AG09319 (cell line): ENCODE data around the gene KRTAP4-2.
"Not testable (repeated sequence)": the region's sequence is repeated elsewhere in the genome, so short reads cannot be mapped to it uniquely, and the experiment has no call there.

Source experiments
- DNase-seq: peaks from one replicate; pipeline ENCODE4 v3.0.0-alpha.2; 2010; ENCODE audit warnings: low read depth; ENCODE audit errors: extremely low read depth
- TF ChIP-seq, protein P1 (sequence below): IDR thresholded peaks from 2 replicates; pipeline ENCODE4 v1.5.1; 2011; ENCODE audit warnings: low read depth, mild to moderate bottlenecking, inconsistent platforms, low read length, moderate library complexity

KRTAP4-2 gene

DNA sequence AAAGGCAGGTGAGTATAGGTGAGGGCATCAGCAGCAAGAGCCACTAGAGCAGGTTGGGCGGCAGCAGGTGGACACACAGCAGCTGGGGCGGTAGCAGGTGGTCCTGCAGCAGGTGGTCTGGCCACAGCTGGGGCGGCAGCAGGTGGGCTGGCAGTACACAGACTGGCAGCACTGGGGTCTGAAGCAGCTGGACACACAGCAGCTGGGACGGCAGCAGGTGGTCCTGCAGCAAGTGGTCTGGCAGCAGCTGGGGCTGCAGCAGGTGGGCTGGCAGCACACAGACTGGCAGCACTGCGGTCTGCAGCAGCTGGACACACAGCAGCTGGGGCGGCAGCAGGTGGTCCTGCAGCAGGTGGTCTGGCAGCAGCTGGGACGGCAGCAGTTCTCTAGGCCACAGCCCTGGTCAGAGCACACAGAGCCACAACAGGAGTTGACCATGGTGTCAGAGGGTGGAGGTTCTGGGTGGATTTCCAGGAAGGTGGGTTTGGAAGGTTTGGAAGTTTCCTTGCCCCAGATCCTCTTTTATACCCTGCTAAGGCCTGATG, at the start of gene KRTAP4-2:
Gene KRTAP4-2 (minus strand): TSS at position 495 of the 545 bp plus-strand sequence. CDS start 57 bp downstream, at position 438.
- DNase-seq: no peak
- TF ChIP-seq, protein P1, sequence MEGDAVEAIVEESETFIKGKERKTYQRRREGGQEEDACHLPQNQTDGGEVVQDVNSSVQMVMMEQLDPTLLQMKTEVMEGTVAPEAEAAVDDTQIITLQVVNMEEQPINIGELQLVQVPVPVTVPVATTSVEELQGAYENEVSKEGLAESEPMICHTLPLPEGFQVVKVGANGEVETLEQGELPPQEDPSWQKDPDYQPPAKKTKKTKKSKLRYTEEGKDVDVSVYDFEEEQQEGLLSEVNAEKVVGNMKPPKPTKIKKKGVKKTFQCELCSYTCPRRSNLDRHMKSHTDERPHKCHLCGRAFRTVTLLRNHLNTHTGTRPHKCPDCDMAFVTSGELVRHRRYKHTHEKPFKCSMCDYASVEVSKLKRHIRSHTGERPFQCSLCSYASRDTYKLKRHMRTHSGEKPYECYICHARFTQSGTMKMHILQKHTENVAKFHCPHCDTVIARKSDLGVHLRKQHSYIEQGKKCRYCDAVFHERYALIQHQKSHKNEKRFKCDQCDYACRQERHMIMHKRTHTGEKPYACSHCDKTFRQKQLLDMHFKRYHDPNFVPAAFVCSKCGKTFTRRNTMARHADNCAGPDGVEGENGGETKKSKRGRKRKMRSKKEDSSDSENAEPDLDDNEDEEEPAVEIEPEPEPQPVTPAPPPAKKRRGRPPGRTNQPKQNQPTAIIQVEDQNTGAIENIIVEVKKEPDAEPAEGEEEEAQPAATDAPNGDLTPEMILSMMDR: no peak

DNA sequence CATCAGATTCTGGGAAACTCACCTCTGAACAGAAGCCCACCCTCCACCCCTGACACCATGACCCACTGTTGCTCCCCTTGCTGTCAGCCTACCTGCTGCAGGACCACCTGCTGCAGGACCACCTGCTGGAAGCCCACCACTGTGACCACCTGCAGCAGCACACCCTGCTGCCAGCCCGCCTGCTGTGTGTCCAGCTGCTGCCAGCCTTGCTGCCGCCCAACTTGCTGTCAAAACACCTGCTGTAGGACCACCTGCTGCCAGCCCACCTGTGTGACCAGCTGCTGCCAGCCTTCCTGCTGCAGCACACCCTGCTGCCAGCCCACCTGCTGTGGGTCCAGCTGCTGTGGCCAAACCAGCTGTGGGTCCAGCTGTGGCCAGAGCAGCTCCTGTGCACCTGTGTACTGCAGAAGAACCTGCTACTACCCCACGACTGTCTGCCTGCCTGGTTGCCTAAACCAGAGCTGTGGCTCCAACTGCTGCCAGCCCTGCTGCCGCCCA, 48.6 kb upstream of the KRTAP4-2 start, which contains the start of gene KRTAP9-2:
Gene KRTAP9-2 (plus strand): TSS at position 51 of the 498 bp plus-strand sequence. CDS start 7 bp downstream, at position 58.
- DNase-seq: not testable (repeated sequence)

DNA sequence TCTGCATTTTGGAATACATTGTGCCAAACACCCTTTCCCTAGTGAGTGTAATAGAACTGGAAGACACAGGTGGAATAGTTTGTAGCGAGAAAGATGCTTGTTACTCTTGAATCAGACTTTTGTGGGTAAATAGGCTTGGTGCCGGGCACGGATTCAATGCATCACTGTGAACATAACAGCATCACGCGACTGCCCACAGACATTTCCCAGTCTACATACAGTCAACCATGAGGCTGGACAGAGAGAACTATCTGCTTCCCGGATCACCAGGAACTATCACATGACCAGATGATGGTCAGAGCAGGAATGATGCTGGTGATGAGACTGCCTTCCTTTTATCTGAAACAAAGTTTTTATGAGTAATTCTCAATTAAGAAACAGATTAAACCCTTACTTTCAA, 48.0 kb upstream of the KRTAP4-2 start:
- TF ChIP-seq, protein P1: no peak
- no peak for DNase-seq

DNA sequence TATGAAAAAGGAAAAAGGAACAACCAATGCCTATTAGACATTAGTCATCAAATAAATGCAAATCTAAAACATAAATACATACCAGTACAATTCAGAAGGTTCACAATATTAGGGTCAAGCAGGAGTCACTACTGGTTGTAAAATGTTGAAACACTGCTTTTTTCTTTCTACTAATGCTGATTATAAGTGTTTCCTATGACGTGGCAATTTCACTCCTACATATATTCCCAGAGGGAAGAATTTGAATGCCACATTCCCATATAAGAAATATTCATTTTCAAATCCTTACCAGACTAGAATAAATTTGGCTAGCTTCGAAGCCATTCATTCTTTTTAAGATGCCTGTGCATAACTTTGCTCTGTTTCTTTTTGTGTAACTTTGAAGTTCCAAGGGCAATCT, 45.8 kb upstream of the KRTAP4-2 start:
- no peak for DNase-seq
- TF ChIP-seq, protein P1: no peak

DNA sequence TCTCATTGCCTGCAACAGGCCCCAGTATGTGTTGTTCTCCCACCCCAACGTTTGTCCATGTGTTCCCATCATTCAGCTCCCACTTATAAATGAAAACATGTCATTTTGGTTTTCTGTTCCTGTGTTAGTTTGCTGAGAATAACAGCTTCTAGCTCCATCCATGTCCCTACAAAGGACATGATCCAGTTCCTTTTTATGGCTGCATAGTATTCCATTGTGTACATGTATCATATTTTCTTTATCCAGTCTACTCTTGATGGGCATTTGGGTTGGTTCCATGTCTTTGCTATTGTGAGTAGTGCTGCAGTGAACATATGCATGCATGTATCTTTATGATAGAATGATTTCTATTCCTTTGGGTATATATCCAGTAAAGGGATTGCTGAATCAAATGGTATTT, 37.7 kb upstream of the KRTAP4-2 start:
- TF ChIP-seq, protein P1: no peak
- DNase-seq: no peak

DNA sequence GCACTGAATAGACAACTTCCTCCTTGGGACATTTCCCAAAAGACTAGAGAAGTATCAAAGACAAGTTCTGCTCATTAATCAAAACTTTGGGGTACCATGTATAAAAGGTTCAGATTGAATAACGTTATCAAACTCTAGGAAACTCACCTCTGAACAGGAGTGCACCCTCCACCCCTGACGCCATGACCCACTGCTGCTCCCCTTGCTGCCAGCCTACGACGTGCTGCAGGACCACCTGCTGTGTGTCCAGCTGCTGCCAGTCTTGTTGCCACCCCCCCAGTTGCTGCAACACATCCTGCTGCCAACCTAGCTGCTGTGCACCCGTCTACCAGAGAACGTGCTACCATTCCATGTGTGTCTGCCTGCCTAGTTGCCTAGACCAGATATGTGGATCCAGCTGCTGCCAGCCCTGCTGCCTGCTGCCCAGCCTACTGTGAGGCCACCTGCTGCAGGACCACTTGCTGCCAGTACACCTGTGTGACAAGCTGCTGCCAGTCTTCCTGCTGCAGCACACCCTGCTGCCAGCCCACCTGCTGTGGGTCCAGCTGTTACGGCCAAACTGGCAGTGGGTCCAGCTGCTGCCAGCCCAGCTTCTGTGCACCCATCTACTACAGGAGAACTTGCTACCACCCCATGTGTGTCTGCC, 34.6 kb upstream of the KRTAP4-2 start:
- TF ChIP-seq, protein P1: no peak
- DNase-seq: no peak

DNA sequence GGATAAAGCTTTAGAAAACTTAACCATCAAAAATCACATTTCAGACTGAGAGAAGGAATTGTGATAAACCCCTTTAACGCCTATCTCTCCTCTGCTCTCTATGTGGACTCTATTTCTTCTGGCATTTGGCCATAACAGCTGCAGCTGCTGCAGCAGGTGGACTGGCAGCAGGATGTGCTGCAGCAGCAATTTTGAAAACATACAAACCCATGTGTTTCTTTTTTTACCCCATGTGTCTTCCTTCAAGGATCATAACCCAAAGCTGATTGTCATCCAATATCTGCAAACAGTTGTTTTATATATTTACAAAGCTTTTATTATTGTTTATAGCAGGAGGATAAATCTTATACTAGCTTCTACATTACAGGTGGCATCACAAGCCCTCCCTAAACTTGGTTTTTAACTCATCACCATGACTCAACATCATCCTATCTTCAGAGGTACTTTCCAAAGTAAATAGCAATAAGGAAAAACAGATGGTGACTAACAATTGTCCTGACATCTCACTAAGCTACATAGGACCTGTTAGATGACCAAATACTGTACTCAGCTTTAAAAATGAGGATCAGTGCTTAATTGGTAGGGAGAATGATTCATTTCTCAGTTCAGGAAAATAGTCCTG, 33.9 kb upstream of the KRTAP4-2 start:
- TF ChIP-seq, protein P1: no peak
- DNase-seq: peak; percentile 11
